Mucosa of gallbladder (tissue), 1 donor: ENCODE measurements around the gene TMEM183A. TPM values are rescaled to one million over a fixed set of nuclear protein-coding genes. Genes with fewer than 3 reads are reported as not detected.
A peak's percentile ranks its signal among the peaks of the same experiment; 100 is the strongest.
"Not testable (repeated sequence)": the region's sequence is repeated elsewhere in the genome, so short reads cannot be mapped to it uniquely, and the experiment has no call there.

ENCODE experiments used
- DNase-seq: peaks from one replicate; pipeline ENCODE4 v3.0.0-alpha.2; 2020; ENCODE audit warnings: low spot score
- total RNA-seq: library from RNA; stranded (reverse); gene quantifications from one replicate; pipeline ENCODE4 v1.2.1, GENCODE V29; 2021
- donor health status: DM: no; HTN: no; CAD: no.

Gene TMEM183A
- total RNA-seq, 1 donor from 2014 or later: 46.3 TPM

DNA sequence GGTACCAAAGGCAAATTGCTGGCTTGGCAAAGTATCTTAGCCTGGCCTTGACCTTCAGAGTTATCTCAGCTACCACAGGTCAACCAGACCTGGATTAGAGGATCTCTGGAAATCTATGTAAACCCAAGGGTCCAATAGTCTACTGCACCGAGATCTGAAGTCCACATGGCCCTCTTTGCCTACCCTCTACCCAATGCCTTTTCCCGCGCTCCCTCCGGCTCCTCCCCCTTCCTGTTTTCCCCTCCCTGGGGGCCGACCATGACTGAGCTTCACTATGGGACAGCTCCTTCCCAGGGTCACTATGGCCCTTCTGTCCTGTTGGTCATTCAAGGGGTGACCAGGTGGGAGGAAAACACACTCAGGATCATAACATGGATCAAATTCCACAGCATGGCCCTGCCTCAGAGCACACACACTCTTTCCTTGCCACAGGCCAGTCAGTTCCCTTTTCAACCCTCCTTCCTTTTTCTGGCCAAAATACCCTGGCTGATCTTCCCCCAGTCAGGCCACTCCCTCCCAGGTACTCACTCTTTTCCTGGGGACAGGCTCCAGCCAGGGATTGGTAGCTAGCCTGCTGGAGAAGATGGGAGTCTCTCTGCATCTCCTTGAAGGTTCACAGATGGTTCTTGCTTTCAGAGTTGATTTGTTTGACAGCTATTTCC is 19.1 kb upstream of the TMEM183A start:
- no peak for DNase-seq

DNA sequence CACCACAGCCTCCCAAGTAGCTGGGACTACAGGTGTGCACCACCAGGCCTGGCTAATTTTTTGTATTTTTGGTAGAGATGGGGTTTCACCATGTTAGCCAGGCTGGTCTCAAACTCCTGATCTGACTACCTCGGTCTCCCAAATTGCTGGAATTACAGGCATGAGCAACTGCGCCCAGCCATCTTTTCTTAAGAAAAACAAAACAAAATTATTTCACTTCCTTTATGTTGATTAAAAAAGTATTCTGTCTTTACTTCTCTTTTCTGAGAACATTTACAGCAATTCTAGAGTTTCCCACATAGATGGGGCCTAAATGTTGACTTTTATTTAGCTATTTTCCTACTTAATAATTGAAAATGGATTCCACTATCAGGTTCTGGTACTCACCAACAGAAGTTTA is 17.3 kb upstream of the TMEM183A start:
- DNase-seq: no peak

DNA sequence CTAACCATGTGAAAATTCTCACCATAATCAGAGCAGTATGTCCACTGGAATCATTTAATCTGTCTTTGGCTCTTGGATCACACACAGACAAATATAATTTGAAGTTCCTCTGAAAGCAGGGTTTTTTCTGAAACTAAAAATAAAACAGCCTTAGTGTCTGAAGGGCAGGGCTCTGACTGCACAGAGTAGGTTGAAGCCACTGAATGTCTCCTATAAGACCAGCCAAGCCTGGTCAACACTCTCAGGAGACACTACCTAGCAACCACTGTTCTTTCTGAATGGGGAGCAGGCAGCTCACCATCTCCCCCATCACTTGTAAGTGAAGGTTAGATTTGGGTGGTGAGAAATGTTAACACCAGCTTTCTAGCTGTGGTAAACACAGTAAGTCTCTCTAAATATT is 16.1 kb upstream of the TMEM183A start:
- DNase-seq: no peak

DNA sequence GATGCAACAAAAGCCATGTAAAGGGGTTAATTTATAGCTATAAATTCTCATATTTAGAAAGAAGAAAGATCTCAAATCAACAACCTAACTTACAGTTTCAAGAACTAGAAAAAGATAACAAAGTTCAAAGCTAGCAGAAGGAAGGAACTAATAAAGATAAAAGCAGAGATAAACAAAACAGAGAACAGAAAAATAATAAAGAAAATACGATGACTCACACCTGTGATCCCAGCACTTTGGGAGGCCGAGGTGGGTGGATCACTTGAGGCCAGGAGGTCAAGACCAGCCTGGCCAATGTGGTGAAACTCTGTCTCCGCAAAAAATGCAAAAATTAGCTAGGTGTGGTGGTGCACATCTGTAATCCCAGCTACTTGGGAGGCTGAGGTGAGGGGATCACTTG is 12.4 kb upstream of the TMEM183A start:
- no peak for DNase-seq

DNA sequence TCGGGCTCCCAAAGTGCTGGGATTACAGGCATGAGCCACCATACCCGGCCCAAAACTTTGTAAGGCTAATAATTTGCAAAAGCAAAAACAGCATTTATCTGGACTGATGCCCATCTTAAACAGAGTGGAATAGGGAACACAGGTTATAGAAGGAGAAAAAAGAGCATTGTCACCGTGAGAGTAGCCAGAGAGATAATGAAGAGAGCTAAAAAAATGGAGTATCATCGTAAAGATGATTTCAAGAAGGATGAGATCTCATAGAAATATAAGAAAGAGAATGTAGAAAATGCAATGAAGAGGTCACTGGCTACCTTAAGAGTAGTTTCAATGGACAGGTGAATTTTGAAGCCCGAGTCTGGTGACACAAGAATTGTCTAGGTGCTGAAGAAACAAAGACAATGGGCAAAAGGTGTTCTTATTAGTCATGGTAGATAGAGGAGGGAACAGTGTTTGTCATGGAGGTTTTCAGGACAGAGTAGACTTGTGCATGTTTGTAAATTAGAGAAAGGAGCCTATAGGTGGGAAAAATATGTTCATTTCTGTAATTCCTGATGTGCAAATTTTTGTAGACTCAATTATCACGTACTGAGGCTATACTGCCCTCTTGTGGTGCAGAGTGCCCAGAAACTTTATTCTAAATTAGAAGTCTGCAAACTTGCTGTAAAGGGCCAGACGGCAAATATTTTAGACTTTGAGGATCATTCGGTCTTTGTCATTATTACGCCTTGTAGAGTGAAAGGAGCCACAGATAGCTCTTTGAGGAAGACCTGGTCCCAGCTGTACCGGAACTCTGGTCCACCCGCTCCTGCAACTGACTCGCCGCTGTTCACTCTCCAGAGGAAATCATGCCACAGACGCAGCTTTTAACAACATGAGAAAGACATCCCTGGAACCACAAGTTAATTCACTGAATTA is 8.1 kb upstream of the TMEM183A start:
- peak; percentile 65 for DNase-seq

DNA sequence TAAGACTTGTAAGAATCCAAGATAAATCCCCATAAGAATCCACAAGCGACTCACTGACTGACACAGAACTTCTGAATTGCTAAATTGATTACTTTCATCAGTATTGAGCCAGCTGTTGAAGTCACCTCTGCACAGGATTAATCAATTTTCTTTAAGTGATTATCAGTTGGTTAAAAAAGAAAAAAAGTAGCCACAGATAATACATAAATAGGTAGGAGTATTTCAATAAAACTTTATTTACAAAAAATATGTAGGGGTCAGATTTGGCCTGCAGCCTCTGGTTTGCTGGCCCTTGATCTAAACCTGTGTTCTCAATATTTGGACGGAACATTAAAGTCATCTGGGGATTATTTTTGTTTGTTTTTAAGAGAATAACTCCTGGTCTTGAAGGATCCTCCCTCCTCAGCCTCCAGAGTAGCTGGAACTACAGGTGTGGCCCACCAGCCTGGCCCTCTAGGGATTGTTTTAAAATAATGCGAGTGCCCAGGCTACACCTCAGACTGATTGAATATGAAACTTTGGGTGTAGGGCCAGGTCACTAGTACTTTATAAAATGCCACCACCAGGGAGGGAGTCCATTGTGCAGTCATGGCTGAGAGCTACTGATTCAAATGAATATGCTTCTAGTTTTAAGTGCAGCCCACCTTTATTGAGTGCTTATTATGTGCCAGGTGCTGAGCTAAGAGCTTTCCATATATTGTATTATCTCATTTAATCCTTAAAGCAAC is 6.8 kb upstream of the TMEM183A start:
- no peak for DNase-seq

DNA sequence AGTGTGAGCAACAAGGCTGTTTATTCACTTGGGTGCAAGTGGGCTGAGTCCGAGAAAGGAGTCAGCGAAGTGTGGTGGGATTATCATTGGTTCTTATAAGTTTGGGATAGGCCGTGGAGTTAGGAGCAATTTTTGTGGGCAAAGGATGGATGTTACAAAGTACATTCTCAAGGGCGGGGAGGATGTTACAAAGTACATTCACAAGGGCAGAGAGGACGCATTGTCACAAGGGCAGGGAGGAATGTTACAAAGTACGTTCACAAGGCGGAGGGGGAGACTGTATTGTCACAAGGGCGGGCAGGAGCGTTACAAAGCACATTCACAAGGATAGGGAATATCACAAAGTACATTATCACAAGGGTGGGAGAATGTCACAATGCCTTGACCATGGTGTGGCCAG is 5.2 kb upstream of the TMEM183A start:
- DNase-seq: no peak

DNA sequence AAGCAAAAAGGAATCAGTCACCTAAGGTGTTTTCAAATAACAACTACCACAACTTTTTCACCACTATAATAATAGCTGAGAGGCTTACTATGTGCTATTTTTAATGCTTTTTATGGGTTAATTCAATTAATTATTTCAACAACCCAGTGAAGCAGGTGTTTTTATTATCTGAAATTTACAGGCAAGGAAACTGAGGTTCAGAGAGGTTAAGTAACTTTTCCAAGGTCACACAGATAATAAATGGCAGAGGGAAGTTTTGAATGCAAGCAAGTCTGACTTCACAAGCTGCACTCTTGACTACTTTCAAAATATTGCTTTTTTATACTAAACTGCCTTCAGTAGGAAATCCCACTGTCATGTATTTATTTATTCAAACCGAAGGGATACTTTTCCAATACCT is 4.2 kb upstream of the TMEM183A start:
- no peak for DNase-seq

DNA sequence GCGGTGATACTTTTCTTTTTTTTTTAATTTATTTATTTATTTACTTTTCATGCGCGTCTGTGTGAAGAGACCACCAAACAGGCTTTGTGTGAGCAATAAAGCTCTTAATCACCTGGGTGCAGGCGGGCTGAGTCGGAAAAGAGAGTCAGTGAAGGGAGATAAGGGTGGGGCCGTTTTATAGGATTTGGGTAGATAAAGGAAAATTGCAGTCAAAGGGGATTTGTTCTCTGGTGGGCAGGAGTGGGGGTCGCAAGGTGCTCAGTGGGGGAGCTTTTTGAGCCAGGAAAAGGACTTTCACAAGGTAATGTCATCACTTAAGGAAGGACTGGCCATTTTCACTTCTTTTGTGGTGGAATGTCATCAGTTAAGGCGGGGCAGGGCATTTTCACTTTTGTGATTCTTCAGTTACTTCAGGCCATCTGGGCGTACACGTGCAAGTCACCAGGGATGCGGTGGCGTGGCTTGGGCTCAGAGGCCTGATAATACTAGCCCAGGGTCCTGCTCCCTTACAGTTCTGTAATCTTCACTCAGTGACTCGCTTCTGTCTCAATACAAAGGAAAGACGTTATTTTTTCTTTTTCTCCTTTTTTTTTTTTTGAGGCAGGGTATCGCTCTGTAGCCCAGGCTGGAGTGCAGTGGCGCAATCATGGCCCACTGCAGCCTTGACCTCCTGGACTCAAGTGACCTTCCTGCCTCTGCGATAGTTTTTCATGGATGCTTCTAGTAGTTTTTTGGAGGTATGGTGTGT is 1.6 kb upstream of the TMEM183A start:
- not testable (repeated sequence) for DNase-seq

DNA sequence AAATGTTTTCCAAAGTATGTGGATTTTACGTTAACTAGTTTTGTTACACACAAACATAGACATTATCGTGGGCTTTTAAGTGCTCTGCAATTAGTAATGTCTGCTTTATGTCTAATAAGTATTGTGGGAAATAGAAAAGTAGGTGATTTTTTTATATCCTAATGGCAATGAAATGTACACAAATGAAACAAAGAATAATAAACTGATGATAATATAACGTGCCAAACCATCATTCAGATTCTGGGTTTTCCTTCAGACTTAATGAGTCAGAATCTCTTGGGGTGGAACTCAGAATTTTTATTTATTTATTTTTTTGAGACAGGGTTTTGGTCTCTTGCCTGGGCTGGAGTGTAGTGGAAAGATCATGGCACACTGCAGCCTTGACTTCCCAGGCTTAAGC is 2.0 kb downstream of the TMEM183A start:
- DNase-seq: no peak

DNA sequence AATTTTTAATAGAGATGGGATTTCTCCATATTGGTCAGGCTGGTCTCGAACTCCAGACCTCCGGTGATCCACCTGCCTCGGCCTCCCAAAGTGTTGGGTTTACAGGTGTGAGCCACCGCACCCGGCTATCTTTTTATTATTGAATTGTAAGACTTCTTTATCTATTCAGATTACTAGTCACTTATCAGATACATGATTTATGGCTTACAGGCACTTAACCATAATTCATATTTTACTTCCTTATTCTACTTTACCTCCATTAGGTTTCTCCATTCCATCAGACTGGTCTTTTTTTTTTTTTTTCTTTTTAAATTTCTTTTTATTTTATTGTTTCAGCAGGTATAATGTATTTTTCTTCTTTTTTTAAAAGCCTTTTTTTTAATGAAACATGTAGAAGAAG is 4.4 kb downstream of the TMEM183A start:
- no peak for DNase-seq

DNA sequence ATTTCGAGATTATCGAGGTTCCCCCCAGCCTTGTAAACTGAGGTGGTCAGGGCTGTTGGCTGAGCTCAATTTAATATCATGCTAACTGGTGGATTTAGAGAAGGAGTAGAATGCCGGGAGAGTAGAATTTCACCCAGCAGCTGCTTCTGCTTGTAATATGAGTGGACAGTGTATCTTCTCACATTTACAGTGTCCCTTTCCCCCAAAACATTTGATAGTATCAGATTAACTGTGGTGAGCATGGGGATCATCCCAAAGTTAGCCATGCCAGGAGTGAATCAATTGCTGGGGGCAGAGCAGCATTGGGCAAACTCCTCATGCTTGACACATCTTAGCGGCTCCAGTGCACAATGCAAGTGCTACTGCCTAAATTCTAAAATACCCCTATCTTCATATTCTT is 9.9 kb downstream of the TMEM183A start:
- DNase-seq: no peak

DNA sequence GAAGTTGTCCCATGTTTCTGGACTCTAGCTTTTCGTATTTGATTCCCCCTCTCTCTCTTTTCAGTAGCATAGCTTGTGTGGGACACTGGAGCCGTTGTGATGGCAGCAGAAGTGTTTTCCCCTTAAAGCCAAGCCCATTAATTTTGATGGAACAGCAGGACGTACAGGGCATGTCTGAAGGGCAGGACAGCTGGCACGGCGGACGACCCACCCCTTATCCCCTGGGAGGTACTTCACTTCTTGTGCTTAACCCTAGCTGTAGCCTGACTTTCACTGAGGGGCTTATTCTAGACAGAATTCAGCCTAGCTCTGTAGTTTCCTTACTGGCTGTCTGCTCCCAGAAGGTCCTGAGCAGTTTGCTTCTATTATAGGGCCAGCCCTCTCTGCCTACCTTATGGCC is 10.5 kb downstream of the TMEM183A start:
- DNase-seq: no peak

DNA sequence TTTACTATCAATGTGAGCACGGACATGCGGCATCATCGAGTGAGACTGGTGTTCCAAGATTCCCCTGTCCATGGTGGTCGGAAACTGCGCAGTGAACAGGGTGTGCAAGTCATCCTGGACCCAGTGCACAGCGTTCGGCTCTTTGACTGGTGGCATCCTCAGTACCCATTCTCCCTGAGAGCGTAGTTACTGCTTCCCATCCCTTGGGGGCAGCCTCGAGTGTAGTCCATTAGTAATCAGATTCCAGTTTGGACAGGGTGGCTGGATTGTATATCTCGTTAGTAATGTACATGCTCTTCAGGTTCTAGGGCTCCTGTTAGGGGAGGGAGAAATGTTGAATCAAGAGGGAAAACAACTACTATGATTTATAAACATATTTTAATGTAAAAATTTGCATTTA is 15.7 kb downstream of the TMEM183A start:
- DNase-seq: not testable (repeated sequence)

DNA sequence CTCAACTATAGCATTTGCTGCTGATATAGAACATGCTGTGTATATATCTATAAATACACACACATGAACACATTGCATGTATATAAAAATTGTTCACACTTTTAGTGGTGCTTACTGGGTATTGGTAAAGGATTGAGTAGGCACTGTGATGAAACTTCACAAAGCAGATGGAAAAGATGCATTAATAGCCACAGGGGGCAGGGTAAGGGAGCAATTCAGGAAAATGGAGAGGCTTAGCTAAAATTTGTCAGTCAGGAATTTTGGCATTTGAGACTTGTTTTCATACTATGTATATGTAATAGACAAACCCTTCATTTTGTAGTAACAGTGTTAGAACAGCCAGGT is 18.5 kb downstream of the TMEM183A start:
- no peak for DNase-seq

DNA sequence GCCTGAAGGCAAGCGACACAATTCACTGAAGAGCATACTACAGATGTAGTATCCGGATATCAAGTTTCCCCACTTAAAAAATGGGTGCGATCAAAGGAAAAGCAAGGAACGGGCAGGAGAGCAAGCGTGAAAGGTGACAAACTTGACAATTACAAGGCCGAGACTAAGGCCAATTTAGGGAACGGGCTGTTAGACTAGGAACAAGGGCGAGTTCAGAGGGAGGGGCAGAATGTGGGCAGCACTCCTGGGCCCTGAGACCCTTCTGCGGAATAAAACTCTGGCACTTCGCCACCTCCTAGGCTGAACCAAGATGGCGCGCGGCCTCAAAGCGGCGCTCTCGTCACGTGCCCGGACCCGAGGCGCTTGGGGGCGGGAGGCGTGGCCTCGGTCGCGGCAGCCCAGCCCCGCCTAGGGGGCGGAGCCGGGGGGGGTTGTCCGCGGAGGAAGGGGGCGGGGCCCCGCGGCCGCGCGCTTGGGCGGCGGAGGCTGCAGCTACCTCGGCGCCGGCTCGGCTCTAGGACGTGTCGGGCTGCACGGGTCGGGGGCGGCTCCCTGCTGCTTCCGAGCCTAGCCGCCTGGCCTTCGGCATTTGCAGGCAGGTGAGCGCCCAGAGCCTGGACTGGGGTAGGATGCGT is 19.0 kb downstream of the TMEM183A start, which contains the start of gene PPFIA4:
Gene PPFIA4, plus strand, starts transcription at position 461 of the 635 bp plus-strand sequence. CDS start 12,518 bp downstream, outside the sequence.
- peak; percentile 88 for DNase-seq

DNA sequence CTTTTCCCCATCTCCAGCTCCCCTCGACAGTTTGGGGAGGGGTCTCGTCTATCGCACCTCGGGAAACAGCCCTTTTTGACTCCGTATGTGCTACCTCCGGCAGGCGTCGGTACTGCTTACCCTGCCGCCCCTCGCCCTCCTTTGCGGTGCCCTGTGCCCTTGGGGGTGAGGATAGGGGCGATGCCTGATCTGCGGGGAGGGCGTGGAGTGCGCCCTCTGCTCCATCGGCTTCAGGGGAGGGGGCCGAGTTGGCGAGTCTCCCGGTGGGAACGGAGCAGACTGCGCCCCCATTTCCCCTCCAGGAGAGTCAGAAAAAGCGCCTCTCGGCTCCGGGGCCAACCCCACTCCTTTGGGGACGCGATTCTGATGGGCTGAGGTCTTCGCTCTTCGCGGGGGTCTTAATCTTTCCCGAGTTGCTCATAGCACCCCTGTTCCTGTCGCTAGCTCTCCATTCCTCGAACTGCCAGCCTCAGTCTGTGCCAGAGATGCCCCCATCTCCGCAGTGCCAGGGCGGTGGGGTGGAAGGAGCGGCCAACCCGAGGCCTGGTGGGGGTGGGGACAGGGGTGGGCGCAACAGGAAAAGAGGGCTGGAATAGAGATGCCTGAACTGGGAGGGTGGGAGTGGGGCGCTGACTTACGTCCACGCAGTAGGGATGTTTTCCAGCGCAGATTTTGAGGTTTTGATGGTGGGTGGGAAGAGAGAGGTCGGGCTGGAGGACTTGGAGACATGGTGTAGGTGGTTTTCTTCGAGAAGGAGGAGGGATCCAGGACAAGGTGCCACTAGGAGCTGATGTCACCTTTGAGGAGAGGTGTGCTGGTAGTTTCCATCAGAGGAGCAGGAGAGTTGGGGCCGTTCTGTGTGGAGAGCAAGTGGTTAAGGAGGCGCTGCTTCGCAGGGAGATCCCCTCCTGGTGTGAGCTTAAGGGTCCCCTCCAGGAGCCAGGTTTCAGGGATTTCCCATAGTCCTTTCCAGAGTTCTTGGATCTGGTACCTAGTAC is 19.8 kb downstream of the TMEM183A start:
- DNase-seq: no peak

DNA sequence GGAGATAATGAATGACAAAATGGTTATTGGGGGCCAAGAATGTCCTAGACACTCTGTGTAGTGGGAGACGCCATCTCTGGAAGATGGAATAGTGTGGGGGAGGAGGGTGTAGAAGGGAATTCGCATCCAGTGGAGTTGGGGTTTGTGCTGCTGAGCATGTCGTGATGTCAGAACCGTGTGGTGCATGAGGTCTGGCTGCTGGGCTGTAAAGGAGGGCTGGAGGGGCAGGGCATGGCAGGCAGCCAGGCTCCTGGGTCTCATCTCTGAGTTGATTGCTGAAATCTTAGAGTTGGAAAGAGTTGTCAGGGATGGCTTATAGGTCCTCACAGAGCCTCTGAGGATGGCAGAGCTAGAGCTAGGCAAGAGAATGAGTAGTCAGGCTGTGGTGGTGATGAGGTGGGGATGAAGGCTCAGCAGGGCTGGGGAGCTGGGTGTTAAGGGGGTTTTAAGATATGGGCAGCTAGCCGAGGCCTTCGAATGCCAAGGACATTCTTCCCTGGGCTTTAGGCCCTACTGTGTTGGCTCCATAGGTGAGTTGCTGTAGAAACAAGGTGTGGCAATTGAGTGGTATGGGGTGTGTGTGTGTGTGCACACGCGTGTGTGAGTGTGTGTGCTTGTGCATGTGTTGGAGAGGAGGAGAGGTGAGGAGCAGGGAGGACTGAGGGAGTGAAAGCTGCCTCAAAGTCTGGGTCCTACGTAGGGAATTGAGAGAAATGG is 21.1 kb downstream of the TMEM183A start:
- no peak for DNase-seq

DNA sequence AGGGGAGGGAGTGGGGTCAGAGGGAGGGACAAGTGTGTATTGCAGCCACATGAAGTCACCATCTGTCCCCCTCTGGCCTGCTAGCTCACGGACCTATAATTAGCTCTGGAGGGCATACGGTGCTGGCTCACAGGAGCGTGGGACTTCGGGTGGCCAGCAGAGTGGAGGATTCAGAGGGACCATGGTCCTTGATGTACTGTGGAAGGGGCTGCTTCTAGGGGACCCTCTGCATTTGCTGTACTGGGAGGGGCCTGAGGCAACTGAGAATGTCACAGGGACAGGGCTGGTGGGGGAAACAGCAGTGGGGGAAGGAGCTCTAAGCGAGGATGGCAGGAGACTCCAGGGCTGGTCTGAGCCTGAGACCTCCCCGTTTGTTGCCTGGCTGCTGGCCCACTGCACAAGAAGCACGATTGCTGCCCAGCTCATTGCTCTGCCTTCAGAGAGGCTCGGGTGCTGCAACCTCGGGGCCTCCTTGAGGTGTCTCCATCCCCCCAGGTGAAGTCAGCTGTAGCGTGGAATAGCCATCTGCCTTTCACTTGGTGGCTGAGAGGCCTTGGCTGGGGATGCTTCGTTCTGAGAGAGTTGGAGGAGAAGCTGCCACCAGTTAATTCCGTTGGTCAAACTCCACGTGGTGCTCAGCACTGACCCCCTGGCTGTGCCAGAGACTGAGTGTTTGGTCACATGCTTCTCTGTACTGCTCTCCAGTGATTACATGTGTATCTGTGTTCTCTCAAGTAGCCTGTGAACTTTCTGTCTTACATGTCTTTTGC is 21.8 kb downstream of the TMEM183A start:
- DNase-seq: no peak
